Esophagus squamous epithelium (tissue), 5 donors: ENCODE results near the gene GLIS1. TPM values are rescaled to one million over a fixed set of nuclear protein-coding genes. Genes with fewer than 3 reads are reported as not detected.

Experiments used
- DNase-seq: peaks from one replicate; lab custom pipeline; 2025; lab: John Stamatoyannopoulos, UW
- H3K27ac ChIP-seq, 4 donors: fragments of 200-600 bp; sonication (generic); one replicate each; pipeline ENCODE4 v1.5.1; 2016 to 2019; ENCODE audit warnings: mild to moderate bottlenecking in 1 of 4
- H3K27me3 ChIP-seq, 4 donors: fragments of 200-600 bp; sonication (generic); 1 replicate in 3 of 4; 2 replicates in 1 of 4; pipeline versions ENCODE4 v1.5.1 to v1.6.0; 2017 to 2021; ENCODE audit warnings: antibody characterized with exemption in 1 of 4
- H3K36me3 ChIP-seq, 3 donors: fragments of 200-600 bp; sonication (generic); one replicate each; pipeline ENCODE4 v1.5.1; 2016 to 2019
- H3K4me1 ChIP-seq, 3 donors: fragments of 200-600 bp; sonication (generic); one replicate each; pipeline ENCODE4 v1.5.1; 2017 to 2019
- H3K4me3 ChIP-seq, 4 donors: fragments of 200-600 bp; sonication (generic); 1 replicate in 3 of 4; 2 replicates in 1 of 4; pipeline ENCODE4 v1.5.1; 2016 to 2019; ENCODE audit warnings: mild to moderate bottlenecking in 2 of 4, moderate library complexity in 1 of 4
- H3K9me3 ChIP-seq, 3 donors: fragments of 200-600 bp; sonication (generic); one replicate each; pipeline ENCODE4 v1.5.1; 2016 to 2019
- POLR2A ChIP-seq, 4 donors: fragments of 450-650 bp; IDR thresholded peaks; one replicate each; pipeline ENCODE4 v1.6.1; 2017; ENCODE audit warnings: antibody characterized with exemption in 4 of 4, mild to moderate bottlenecking in 4 of 4, moderate library complexity in 3 of 4
- whole genome bisulfite sequencing, 2 donors: methylation state at CpG; one replicate each; pipeline ENCODE4 v1.1.5; 2018; 5-methylcytosine and 5-hydroxymethylcytosine counted together
- intact Hi-C: fragments of 100-400 bp; cut with DNase I; formaldehyde crosslinking; loops from one replicate; pipeline ENCODE4 v1.15.0; 2022
- total RNA-seq, 4 donors: library from RNA; depleted of rRNA; stranded (reverse); fragments of >200 nt; gene quantifications; one replicate each; pipeline ENCODE4 v1.1.0, GENCODE V29; 2016
- TF ChIP-seq, protein P1 (sequence below), 6 experiments: fragments of 450-650 bp in 4 of 6; fragments of 200-600 bp in 2 of 6; sonication (generic) in 2 of 6; IDR thresholded peaks; one replicate each; pipeline ENCODE4 v1.5.1; 2016 to 2019; ENCODE audit warnings: antibody characterized with exemption in 6 of 6, mild to moderate bottlenecking in 4 of 6, moderate library complexity in 4 of 6
- donor health status: DM: yes; HTN: yes; CAD: no.

Gene GLIS1
- total RNA-seq, 4 donors from 2014 or later, result 0.57 TPM; not detected in 3

DNA sequence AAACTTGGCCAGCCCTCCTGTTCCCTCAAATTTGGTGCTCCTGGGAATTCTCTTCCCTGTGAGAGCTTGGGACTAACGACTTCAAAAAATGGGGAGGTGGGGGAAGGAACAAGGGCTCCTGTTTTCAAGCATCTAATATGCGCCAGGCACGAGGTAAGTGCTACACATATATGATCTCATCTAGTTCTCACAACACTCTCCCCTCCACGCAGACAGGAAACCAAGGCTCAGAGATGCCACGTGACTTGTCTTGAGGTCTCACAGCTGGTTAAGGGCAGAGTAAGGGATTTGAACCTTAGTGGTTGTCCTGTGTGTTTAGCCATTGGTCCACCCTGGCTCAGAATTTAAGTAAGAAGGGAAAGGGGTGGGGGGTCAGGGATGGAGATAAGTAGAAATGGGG lies 153.8 kb downstream of the GLIS1 start:
- no peaks in the 10 kb centered on the region for H3K9me3 ChIP-seq
- no peak for TF ChIP-seq POLR2A (IDR thresholded peaks at IDR 0.05)
- TF ChIP-seq, protein P1, sequence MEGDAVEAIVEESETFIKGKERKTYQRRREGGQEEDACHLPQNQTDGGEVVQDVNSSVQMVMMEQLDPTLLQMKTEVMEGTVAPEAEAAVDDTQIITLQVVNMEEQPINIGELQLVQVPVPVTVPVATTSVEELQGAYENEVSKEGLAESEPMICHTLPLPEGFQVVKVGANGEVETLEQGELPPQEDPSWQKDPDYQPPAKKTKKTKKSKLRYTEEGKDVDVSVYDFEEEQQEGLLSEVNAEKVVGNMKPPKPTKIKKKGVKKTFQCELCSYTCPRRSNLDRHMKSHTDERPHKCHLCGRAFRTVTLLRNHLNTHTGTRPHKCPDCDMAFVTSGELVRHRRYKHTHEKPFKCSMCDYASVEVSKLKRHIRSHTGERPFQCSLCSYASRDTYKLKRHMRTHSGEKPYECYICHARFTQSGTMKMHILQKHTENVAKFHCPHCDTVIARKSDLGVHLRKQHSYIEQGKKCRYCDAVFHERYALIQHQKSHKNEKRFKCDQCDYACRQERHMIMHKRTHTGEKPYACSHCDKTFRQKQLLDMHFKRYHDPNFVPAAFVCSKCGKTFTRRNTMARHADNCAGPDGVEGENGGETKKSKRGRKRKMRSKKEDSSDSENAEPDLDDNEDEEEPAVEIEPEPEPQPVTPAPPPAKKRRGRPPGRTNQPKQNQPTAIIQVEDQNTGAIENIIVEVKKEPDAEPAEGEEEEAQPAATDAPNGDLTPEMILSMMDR (IDR thresholded peaks at IDR 0.05), result no peak

DNA sequence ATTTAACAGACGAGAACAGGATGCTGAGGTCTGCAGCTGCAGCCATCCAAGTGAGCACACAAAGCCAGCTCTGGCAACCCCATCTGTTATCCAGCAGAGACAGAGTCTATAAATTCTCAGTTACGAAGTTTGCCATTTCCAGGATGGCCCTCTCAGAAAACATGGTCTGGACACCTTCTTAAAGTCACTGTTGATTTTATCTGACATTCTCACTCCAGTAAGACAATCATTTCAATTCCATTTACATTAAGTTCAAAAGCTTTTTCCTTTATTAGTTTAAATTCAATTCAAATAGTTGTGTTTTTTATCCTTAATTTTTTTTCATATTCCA lies 154.2 kb downstream of the GLIS1 start:
- no peaks in the 10 kb centered on the region for H3K4me1 ChIP-seq
- no peak for DNase-seq
- 61 to 72% methylated on average over 2 of the region's 2 CpGs for WGBS, 2 donors

More for the DNA sequence above, 153.8 kb downstream of the GLIS1 start:
- H3K27ac ChIP-seq, result no peak overlapping the region
- WGBS, 2 donors, result 50 to 51% methylated on average over 3 to 4 of the region's 5 CpGs
- DNase-seq, result no peak
- H3K27me3 ChIP-seq, result no peaks in the 10 kb centered on the region
- no peaks in the 10 kb centered on the region for H3K36me3 ChIP-seq
- H3K4me3 ChIP-seq, result no peak overlapping the region
- H3K4me1 ChIP-seq, result no peaks in the 10 kb centered on the region
- intact Hi-C loops, result no loop called here

DNA sequence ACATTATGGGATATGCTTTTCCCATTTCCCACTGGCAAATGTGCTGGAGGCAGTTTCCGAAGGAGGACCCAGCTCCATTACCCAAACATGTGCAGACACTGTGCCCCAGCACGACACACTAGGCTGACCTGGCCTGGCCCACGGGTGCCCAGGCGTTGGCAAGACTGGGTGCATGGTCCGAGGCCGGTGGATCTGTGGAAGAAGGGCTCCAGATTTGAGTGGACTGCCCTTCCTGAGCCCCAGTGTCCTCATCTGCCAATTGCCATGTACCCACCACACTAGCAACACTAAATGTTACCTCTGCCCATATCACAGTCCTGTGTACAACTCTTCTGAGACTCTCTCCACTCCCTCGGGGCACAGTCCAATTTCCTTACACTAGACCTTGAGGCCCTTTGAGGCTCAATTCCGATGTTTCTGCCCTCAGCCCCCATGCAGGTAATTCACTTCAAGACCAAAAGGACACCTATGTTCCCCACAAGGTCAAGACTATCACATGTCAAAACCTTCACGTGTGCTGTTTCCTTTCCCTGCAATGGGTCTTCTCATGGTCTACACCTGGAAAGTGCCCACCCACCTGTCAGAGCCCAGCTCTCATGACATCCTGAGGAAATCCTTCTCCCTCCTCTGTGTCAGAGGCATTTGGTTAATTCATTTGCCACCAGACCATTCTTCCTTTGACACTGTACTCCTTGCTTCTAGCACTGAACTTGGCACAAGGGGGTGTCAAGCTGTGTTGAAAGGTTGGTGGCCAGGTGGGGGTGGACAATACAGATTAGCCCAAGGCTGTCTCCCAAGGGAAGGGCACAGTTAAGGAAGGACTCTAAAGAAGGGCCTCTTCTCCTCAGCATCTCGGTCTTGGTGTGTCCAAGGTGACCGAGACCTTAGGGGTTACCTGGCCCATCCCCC lies 154.8 kb downstream of the GLIS1 start:
- intact Hi-C loops, result no loop called here
- no peak overlapping the region for H3K27ac ChIP-seq
- H3K27me3 ChIP-seq, result no peaks in the 10 kb centered on the region
- no peak for TF ChIP-seq POLR2A (IDR thresholded peaks at IDR 0.05)
- TF ChIP-seq, protein P1 (IDR thresholded peaks at IDR 0.05), result no peak
- no peak overlapping the region for H3K4me3 ChIP-seq
- H3K9me3 ChIP-seq, result no peaks in the 10 kb centered on the region
- no peak for DNase-seq
- H3K4me1 ChIP-seq, result no peaks in the 10 kb centered on the region
- WGBS, 2 donors, result 78 to 83% methylated on average over 7 to 8 of the region's 11 CpGs
- no peaks in the 10 kb centered on the region for H3K36me3 ChIP-seq

More for the DNA sequence above, 154.2 kb downstream of the GLIS1 start:
- H3K4me3 ChIP-seq, result no peak overlapping the region
- intact Hi-C loops, result no loop called here
- no peaks in the 10 kb centered on the region for H3K27me3 ChIP-seq
- no peaks in the 10 kb centered on the region for H3K36me3 ChIP-seq
- no peaks in the 10 kb centered on the region for H3K9me3 ChIP-seq
- TF ChIP-seq, protein P1 (IDR thresholded peaks at IDR 0.05), result no peak
- no peak for TF ChIP-seq POLR2A (IDR thresholded peaks at IDR 0.05)
- no peak overlapping the region for H3K27ac ChIP-seq

DNA sequence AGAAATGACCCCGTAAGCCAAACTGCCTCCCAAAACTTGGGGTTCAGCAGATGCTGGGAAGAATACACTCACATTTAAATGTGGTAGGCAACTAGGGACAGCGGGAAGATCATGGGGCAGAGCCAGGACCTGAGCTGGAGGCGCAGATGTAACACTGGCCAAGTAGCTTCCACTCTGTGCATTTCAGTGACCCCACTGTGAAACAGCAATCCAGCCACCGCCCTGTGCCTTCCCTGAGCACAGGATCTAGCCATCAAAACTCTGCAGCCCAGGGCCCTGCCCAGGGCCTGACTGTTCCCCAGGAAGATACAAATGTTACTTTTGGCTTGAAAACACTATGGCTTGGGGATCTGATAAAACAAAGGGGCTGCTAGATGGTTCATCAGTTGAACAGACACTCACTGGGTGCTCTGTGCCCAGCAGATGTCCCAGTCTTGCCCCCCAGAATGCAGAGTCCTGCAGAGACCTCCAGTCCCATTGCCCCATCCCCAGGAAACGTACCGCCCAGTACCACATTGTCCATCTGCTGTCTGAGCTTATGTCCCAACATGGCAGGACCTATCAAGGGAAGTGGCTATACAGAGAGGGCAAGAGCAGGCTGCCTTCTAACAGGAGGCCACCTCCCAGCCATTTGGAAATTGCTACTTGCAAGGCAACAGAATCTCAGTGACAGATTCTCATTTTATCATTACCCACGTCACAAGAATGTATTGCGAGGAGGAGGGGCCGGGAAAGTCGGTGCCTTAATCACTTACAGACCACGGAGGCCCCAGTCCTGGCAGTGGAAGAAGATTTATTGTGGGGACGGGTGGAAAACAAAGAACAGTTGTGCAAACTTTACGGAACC lies 155.7 kb downstream of the GLIS1 start:
- Histone ChIP-seq H3K4me3 (no peak overlapping the region), H3K4me1 (no peaks in the 10 kb centered on the region), H3K27ac (no peak overlapping the region), H3K36me3 (no peaks in the 10 kb centered on the region), H3K9me3 (no peaks in the 10 kb centered on the region), H3K27me3 (no peaks in the 10 kb centered on the region)
- DNase-seq, result no peak
- 80 to 88% methylated on average over 11 of the region's 13 CpGs for WGBS, 2 donors
- TF ChIP-seq POLR2A (IDR thresholded peaks at IDR 0.05), result no peak
- TF ChIP-seq, protein P1 (IDR thresholded peaks at IDR 0.05), result no peak
- intact Hi-C loops, result no loop called here
